Testis (tissue), 2 donors: ENCODE results near the gene AGBL1.

Source experiments
- CTCF ChIP-seq, 3 experiments: fragments of 450-650 bp in 2 of 3; fragments of 200-600 bp in 1 of 3; sonication (generic) in 1 of 3; IDR thresholded peaks; one replicate each; pipeline ENCODE4 v1.5.1; 2016 to 2019; ENCODE audit warnings: antibody characterized with exemption in 3 of 3, mild to moderate bottlenecking in 2 of 3, moderate library complexity in 1 of 3
- POLR2A ChIP-seq: fragments of 450-650 bp; IDR thresholded peaks from one replicate; pipeline ENCODE4 v1.6.1; 2017; ENCODE audit warnings: antibody characterized with exemption, mild to moderate bottlenecking, moderate library complexity

- TF ChIP-seq CTCF (IDR thresholded peaks at IDR 0.05) (no peak), POLR2A (no peak)
Observed at GRCh38 chr15:86969364-86969763, 889.7 kb downstream of the AGBL1 start.
